Keratinocyte (primary cell): ENCODE measurements around the gene FANK1. TPM values are rescaled to one million over a fixed set of nuclear protein-coding genes. Genes with fewer than 3 reads are reported as not detected.

Experiments used
- DNase-seq: peaks from one replicate; pipeline ENCODE4 v3.0.0-alpha.2; 2011; ENCODE audit warnings: low read depth, missing footprints, low spot score
- FAIRE-seq: peaks from 2 replicates; lab custom pipeline; 2011; peaks lifted over from hg19 to GRCh38; lab: Jason Lieb, UNC
- H2AFZ ChIP-seq: 2 replicates; pipeline ENCODE4 v1.6.0; 2012; ENCODE audit warnings: low read length, control low read depth, inconsistent platforms; ENCODE audit not compliant: control insufficient read depth
- H3K27ac ChIP-seq: 2 replicates; pipeline ENCODE4 v1.5.1; 2011; ENCODE audit warnings: low read length; ENCODE audit not compliant: control insufficient read depth, insufficient read depth
- H3K27me3 ChIP-seq: 3 replicates; pipeline ENCODE4 v1.6.0; 2011; ENCODE audit warnings: low read length; ENCODE audit not compliant: control insufficient read depth, insufficient read depth; ENCODE audit errors: extremely low read depth
- H3K36me3 ChIP-seq, 2 experiments: 2 replicates in 1 of 2; 3 replicates in 1 of 2; pipeline ENCODE4 v1.5.1; 2011; ENCODE audit warnings: low read length in 2 of 2, mild to moderate bottlenecking in 1 of 2; ENCODE audit not compliant: control insufficient read depth in 2 of 2, insufficient read depth in 2 of 2; ENCODE audit errors: extremely low read depth in 1 of 2
- H3K4me1 ChIP-seq: 3 replicates; pipeline ENCODE4 v1.5.1; 2011; ENCODE audit warnings: low read length; ENCODE audit not compliant: control insufficient read depth, insufficient read depth; ENCODE audit errors: extremely low read depth
- H3K4me2 ChIP-seq: 3 replicates; pipeline ENCODE4 v1.6.0; 2011; ENCODE audit warnings: low read depth, low read length; ENCODE audit not compliant: control insufficient read depth, insufficient read depth; ENCODE audit errors: extremely low read depth
- H3K4me3 ChIP-seq, 3 experiments: fragments of 200-600 bp in 1 of 3; sonication (generic) in 1 of 3; 2 replicates in 2 of 3; 3 replicates in 1 of 3; pipeline ENCODE4 v1.5.1; 2011 to 2016; ENCODE audit warnings: low read length in 3 of 3, mild to moderate bottlenecking in 3 of 3, control low read depth in 2 of 3, inconsistent platforms in 1 of 3, low read depth in 1 of 3, mixed read lengths in 1 of 3, mixed run types in 1 of 3, moderate library complexity in 1 of 3; ENCODE audit not compliant: control insufficient read depth in 2 of 3, insufficient read depth in 2 of 3; ENCODE audit errors: extremely low read depth in 1 of 3
- H3K79me2 ChIP-seq: 2 replicates; pipeline ENCODE4 v1.6.0; 2012; ENCODE audit warnings: low read length; ENCODE audit not compliant: control insufficient read depth, insufficient read depth
- H3K9ac ChIP-seq: 3 replicates; pipeline ENCODE4 v1.6.0; 2011; ENCODE audit warnings: low read length; ENCODE audit not compliant: control insufficient read depth, insufficient read depth; ENCODE audit errors: extremely low read depth
- H3K9me1 ChIP-seq: 3 replicates; pipeline ENCODE4 v1.6.0; 2011; ENCODE audit warnings: low read length; ENCODE audit not compliant: control insufficient read depth, insufficient read depth; ENCODE audit errors: extremely low read depth
- H3K9me3 ChIP-seq: 2 replicates; pipeline ENCODE4 v1.5.1; 2012; ENCODE audit warnings: low read depth, low read length; ENCODE audit not compliant: control insufficient read depth
- H4K20me1 ChIP-seq: 3 replicates; pipeline ENCODE4 v1.6.0; 2011; ENCODE audit warnings: low read length; ENCODE audit not compliant: control insufficient read depth, insufficient read depth; ENCODE audit errors: extremely low read depth
- EZH2 ChIP-seq: IDR thresholded peaks from one replicate; pipeline ENCODE4 v1.6.1; 2012; ENCODE audit warnings: inconsistent platforms, mild to moderate bottlenecking, low read length, moderate library complexity
- dilution Hi-C: fragments of 300-500 bp; cut with MboI; formaldehyde crosslinking; loops from one replicate; pipeline ENCODE4 v1.7.0; 2020; ENCODE audit warnings: low sequenced_read_pairs; ENCODE audit not compliant: extremely low pct_ligation_motif_present
- polyA plus RNA-seq, 5 experiments: library from polyadenylated mRNA; depleted of rRNA in 3 of 5; stranded (reverse) in 3 of 5; stranded (forward) in 1 of 5; unstranded in 1 of 5; fragments of >200 nt; gene quantifications; 1 replicate in 1 of 5; 2 replicates in 3 of 5; 3 replicates in 1 of 5; pipeline versions ENCODE4 v1.2.1 to v1.2.3, GENCODE V29; 2011 to 2012; ENCODE audit warnings: missing spikeins in 2 of 5, low read depth in 1 of 5, low replicate concordance in 1 of 5
- TF ChIP-seq, protein P1 (sequence below), 3 experiments: IDR thresholded peaks in 1 of 3; conservative IDR thresholded peaks in 1 of 3; optimal IDR thresholded peaks in 1 of 3; 2 replicates in 2 of 3; 3 replicates in 1 of 3; pipeline versions ENCODE3 to v1.5.1; 2011; ENCODE audit warnings: low read length in 3 of 3, mild to moderate bottlenecking in 3 of 3, moderate library complexity in 2 of 3, control low read depth in 1 of 3, inconsistent platforms in 1 of 3; ENCODE audit not compliant: insufficient read depth in 2 of 3; ENCODE audit errors: extremely low read depth in 1 of 3

The FANK1 gene
- polyA plus RNA-seq, 1 donor (not counting 4 experiments of a cell fraction or from before 2014, with no cell fraction given): 13.4 TPM

DNA sequence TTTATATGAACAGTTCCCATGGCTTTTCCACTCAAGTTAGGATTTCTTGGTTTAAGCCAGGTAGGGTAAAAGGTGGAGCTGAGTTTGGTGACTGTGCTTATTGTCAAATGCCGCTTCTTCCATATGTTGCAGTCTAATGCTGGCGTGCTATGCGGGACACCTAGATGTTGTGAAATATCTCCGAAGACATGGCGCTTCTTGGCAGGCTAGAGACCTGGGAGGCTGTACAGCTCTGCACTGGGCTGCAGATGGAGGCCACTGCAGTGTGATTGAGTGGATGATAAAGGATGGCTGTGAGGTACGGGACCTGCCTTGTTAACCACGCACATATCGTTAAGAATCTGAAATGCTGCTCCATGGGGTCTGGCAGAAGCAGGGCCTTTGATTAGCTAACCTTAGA, 108.4 kb downstream of the FANK1 start:
- dilution Hi-C loops: no loop called here
- H2AFZ ChIP-seq: no peak overlapping the region
- no peak overlapping the region for H3K9ac ChIP-seq
- no peaks in the 10 kb centered on the region for H3K9me1 ChIP-seq
- H3K4me2 ChIP-seq: no peak overlapping the region
- H3K4me3 ChIP-seq: no peak overlapping the region
- DNase-seq (no peak), FAIRE-seq (no peak)
- no peaks in the 10 kb centered on the region for H3K9me3 ChIP-seq
- no peaks in the 10 kb centered on the region for H3K4me1 ChIP-seq
- TF ChIP-seq EZH2: no peak
- TF ChIP-seq, protein P1, sequence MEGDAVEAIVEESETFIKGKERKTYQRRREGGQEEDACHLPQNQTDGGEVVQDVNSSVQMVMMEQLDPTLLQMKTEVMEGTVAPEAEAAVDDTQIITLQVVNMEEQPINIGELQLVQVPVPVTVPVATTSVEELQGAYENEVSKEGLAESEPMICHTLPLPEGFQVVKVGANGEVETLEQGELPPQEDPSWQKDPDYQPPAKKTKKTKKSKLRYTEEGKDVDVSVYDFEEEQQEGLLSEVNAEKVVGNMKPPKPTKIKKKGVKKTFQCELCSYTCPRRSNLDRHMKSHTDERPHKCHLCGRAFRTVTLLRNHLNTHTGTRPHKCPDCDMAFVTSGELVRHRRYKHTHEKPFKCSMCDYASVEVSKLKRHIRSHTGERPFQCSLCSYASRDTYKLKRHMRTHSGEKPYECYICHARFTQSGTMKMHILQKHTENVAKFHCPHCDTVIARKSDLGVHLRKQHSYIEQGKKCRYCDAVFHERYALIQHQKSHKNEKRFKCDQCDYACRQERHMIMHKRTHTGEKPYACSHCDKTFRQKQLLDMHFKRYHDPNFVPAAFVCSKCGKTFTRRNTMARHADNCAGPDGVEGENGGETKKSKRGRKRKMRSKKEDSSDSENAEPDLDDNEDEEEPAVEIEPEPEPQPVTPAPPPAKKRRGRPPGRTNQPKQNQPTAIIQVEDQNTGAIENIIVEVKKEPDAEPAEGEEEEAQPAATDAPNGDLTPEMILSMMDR (optimal IDR thresholded peaks at IDR 0.05 in 1 of 3, IDR thresholded peaks at IDR 0.05 in 1 of 3, conservative IDR thresholded peaks at IDR 0.05 in 1 of 3; ENCODE audit: extremely low read depth in 1 of 3, insufficient read depth in 2 of 3, low read length in 3 of 3): no peak
- H3K27ac ChIP-seq: no peak overlapping the region
- H3K36me3 ChIP-seq: peaks cover 0 to 3% of the 10 kb centered on the region in 2 experiments
- H3K27me3 ChIP-seq: no peaks in the 10 kb centered on the region
- no peaks in the 10 kb centered on the region for H4K20me1 ChIP-seq
- H3K79me2 ChIP-seq: no peaks in the 10 kb centered on the region

DNA sequence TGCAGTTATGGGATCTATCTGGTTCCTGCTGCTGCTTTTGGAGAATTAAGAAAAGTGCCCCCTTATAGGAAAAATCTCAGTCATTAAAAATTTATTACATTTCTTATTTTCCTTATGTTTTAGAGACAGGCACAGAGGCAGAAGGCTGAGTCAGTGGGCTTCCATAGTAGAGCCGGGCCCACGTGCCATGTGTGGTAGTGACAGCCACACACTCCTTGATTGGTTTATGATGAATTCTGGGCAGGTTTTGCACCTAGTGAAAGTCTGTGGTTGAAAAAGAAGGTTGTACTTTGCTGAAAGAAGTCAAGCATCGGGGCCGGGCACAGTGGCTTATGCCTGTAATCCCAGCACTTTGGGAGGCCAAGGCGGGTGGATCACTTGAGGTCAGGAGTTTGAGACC, 109.9 kb downstream of the FANK1 start:
- FAIRE-seq: no peak
- dilution Hi-C loops: no loop called here

More for the DNA sequence above, 109.9 kb downstream of the FANK1 start:
- no peaks in the 10 kb centered on the region for H3K9me1 ChIP-seq
- no peak overlapping the region for H2AFZ ChIP-seq
- no peaks in the 10 kb centered on the region for H4K20me1 ChIP-seq
- no peak overlapping the region for H3K4me2 ChIP-seq
- H3K36me3 ChIP-seq: peaks cover 0 to 3% of the 10 kb centered on the region in 2 experiments
- H3K4me1 ChIP-seq: no peaks in the 10 kb centered on the region
- no peaks in the 10 kb centered on the region for H3K9me3 ChIP-seq
- no peaks in the 10 kb centered on the region for H3K79me2 ChIP-seq
- H3K27me3 ChIP-seq: no peaks in the 10 kb centered on the region
- no peak overlapping the region for H3K27ac ChIP-seq
- no peak for DNase-seq
- TF ChIP-seq, protein P1 (optimal IDR thresholded peaks at IDR 0.05 in 1 of 3, IDR thresholded peaks at IDR 0.05 in 1 of 3, conservative IDR thresholded peaks at IDR 0.05 in 1 of 3; ENCODE audit: extremely low read depth in 1 of 3, insufficient read depth in 2 of 3, low read length in 3 of 3): no peak
- no peak for TF ChIP-seq EZH2
- no peak overlapping the region for H3K4me3 ChIP-seq
- H3K9ac ChIP-seq: no peak overlapping the region
